GM19395 (cell line): ENCODE results near the gene ENKUR.

ENCODE experiments used
- ATAC-seq: cut with Tn5 transposase; IDR thresholded peaks from one replicate; pipeline ENCODE4 v1.9.1; 2021; ENCODE audit warnings: mild to moderate bottlenecking, moderate library complexity; ENCODE audit not compliant: unreplicated experiment

ENKUR gene

DNA sequence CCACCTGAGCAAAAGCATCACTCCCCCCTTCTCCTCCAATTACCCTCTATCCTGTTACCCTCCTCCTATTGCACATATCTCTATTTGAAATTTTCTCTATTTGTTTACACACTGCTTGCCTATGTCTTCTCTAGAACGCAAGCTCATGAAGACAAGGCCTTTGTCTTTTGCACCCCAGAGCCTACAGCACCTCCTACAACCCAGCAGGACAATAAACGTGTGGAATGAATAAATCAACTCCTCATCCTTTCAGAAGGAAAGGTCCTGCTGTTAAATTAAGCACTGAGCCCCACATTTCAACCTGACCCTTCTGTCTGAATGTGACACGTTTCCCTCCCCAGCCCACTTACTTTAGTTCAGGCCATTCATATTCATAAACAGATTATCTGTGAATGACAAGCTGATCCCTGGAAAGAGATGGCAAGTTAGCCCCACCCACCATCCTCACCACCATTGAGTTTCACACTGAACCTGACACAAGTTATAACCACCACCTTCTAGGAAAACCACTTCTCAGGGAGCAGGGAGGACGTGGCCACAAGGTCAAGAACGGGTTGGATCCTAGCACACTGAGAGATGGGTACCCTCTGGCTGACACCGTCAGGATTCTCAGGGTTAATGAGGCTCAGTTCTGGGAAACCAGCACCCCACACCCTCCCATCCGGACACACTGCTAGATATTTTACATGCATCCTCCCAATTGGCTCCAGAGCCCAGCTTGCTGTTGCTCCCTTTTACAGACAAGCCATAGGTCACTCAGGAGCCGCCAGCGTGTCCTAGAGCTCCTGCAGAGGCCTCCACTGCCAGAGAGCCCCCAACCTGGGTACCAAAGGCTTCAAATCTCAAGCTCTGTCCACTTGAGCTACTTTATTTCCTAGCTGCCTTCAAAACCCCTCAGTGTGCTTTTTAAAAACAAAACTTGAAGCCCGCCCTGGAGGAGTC, 64.5 kb downstream of the ENKUR start:
- no peak for ATAC-seq

DNA sequence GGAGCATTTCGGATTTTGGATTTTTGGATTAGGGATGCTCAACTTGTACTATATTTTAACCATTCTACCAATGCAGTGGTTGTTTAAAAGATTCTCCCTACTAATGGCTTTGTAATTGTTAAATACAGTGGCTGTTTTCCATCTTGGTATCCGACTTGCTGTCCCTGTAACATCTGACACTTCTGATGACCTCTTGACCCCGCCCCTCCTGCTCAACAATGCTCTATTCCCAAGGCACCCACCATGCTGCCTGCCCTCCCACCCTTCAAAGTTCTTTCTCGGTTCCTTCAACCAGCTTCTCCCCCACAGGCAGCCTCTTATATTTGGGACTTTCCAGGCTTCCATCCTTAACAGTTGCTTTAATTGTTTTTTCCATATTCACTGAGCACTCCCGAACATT, 65.5 kb downstream of the ENKUR start:
- ATAC-seq, result no peak

DNA sequence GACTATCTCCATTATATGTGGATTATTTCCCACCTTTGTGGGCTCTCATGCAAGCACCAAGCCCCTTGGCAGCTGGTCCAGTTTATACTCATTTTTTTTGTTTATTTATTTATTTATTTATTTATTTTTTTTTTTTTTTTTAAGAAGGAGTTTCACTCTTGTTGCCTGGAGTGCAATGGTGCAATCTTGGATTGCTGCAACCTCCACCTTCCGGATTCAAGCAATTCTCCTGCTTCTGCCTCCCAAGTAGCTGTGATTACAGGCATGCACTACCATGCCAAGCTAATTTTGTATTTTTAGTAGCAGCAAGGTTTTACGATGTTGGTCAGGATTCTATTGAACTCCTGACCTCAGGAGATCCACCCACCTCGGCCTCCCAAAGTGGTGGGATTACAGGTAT, 66.3 kb downstream of the ENKUR start:
- no peak for ATAC-seq

DNA sequence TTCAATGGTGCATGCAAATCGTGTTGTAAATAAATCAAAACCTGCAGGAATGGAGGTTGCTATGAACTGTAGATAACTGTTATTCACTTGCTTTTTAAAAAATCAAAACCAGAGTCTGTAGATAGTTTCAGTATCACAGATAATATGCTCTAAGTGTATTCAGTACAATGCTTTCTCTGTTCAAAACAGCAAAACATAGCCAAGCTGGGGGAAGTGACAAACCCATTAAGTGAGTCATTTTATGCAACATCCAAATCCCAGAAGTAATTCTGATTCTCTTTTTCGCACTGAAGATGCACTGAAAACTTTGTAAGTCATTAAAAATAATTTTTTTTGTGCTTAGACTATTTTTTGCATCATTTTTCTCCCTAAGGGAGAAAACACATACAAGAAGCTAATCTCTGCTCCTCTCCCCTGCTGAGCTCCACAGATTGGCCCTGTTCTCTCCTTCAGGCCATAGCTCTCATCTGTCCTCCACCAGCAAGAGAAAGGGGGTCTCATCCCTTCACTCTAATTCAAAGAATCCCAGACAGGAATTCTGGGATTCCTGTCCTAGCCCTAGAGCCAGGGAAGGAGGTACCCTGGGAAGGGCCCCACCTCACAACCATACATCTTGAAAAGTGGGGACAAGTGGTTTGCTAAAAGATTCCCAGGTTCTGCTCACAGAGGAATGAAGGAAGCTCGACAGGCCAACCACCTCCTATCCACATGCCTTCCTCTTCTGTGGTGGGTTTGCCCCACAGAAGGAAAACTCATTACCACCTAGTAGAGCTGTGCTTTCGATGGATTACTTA, 68.5 kb downstream of the ENKUR start:
- peak; percentile 55 for ATAC-seq

DNA sequence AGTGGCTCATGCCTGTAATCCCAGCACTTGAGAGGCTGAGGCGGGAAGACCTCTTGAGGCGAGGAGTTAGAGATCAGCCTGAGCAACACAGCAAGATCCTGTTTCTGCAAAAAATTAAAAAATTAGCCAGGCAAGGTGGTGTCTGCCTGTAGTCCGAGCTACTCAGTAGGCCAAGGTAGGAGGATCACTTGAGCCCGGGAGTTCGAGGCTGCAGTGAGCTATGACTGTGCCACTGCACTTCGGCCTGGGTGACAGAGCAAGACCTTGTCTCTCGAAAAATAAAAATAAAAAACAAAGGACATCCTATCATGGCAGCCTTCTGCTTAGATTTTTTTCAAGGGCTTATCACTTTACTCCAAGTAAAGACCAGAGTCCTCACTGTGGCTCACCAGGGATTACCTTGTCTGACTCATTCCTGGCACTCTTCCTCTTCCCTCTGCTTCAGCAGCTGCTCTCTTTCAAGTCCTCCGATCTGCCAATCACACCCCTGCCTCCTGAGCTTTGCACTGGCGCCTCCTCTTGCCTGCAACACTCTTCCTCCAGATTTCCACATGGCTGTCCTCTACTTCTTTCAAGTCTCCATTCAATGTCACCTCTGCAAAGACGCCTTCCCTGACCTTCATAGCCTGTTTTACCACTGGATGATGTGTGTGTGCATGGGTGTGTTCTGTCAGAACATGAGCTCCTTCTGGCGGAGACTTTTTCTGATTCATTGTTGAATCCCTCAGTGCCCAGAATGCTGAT, 71.3 kb downstream of the ENKUR start:
- no peak for ATAC-seq

DNA sequence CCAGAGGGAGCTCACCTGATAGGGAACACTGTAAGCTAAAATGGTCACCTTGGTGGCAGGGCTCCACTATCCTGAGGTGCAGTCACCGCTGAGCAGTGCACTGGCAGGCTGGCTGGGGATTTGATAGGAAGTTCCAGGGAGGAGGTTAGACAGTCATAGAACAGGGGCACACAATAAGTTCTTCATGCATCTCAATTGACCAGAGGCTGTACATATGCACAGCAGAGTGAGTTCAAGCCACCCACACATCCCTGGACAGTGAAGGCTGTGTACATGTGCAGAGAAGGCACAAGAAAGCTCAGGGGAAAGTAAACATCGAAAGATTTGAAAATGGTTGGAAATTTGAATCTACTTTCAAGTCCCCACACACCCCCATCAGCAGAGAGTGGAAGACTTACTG, 77.4 kb downstream of the ENKUR start:
- no peak for ATAC-seq

DNA sequence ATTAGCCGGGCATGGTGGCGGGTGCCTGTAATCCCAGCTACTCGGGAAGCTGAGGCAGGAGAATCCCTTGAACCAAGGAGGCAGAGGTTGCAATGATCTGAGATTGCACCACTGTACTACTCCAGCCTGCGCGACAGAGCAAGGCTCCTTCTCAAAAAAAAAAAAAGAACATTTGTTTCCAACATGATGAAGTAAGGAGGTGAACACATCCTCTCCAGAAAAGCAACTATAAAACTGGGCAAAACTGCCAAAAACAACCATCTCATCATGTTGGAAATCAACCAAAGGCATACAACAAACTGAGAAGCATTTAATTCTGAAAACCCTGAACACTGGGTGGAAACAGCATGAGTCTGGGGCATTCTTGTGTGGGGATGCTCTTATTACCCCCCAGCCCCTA, 77.9 kb downstream of the ENKUR start:
- ATAC-seq, result no peak

DNA sequence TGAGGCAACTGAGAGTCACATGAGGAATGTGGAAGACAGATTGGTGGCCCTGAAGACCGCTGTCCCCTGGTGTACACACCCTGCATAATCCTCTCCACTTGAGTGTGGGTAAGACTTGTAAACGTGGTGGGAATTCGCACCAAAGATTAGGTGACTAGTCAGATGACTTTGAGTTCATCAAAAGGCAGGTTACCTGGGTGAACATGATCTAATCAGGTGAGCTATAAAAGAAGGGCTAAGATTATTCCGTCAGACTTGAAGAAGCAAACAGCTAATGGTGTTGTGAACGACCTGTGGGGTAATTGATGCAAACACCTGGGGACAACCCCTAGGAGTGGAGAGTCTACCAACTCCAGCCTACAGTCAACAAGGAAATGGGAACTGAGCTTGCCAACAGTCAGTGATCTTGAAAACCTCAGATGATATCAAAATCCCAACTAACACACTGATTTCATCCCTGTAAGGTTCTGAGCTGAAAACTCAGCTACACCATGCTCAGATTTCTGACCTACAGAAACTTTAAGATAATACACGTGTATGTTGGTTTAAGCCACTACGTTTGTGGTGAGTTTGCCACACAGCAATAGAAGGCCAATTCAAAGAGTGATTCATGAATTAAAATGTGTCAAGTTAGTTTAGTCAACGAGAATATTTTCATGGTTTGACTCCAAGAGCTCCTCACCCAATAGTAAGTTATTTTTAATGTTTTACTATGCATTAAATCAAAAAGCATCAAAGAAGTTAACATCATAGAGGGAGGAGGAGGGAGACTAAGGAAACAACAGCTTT, 80.3 kb downstream of the ENKUR start:
- no peak for ATAC-seq
